ENCODE results near the gene QDPR. TPM values are rescaled to one million over a fixed set of nuclear protein-coding genes. Genes with fewer than 3 reads are reported as not detected.
"Not testable (repeated sequence)": the region's sequence is repeated elsewhere in the genome, so short reads cannot be mapped to it uniquely, and the experiment has no call there.

Gene QDPR
- total and polyA plus RNA-seq, 9 donors: 7.3 to 49.9 (median 26.1) TPM

GRCh38 chr4:17545374-17546140 is 33.7 kb upstream of the QDPR start:
- no peak overlapping the region for H3K27ac ChIP-seq
- DNase-seq: no peak
- H3K27me3 ChIP-seq: no peaks in the 10 kb centered on the region
- intact Hi-C loops (cut with DNase I): loop anchor here in 3 of 4 donors (2.0 to 10.0 kb wide), 3 partner anchors 91 to 1049 kb away; no protein-coding TSS in a partner anchor
- H3K4me3 ChIP-seq: no peak overlapping the region
- WGBS, 3 donors: 68 to 71% (median 69%) methylated on average over 11 of the region's 11 CpGs
- TF ChIP-seq POLR2A (IDR thresholded peaks at IDR 0.05): no peak
- no peak for TF ChIP-seq EP300 (IDR thresholded peaks at IDR 0.05)
- TF ChIP-seq CTCF (IDR thresholded peaks at IDR 0.05): no peak
- no peaks in the 10 kb centered on the region for H3K9me3 ChIP-seq
- no peaks in the 10 kb centered on the region for H3K4me1 ChIP-seq (ENCODE audit: insufficient read depth)
- H3K36me3 ChIP-seq: no peaks in the 10 kb centered on the region

- Histone ChIP-seq H3K4me1 (ENCODE audit: insufficient read depth) (no peaks in the 10 kb centered on the region), H3K27me3 (no peaks in the 10 kb centered on the region), H3K27ac (no peak overlapping the region), H3K9me3 (no peaks in the 10 kb centered on the region), H3K4me3 (no peak overlapping the region), H3K36me3 (no peaks in the 10 kb centered on the region)
- TF ChIP-seq EP300 (IDR thresholded peaks at IDR 0.05) (no peak), CTCF (IDR thresholded peaks at IDR 0.05) (no peak)
- intact Hi-C loops (cut with DNase I): loop anchor here in 3 of 4 donors (5.0 to 10.0 kb wide), 2 partner anchors 92 to 1050 kb away; no protein-coding TSS in a partner anchor
- WGBS, 3 donors: 53 to 87% (median 68%) methylated on average over 3 of the region's 3 CpGs
- DNase-seq: no peak
Observed at GRCh38 chr4:17544831-17545234, 32.9 kb upstream of the QDPR start.

- Histone ChIP-seq H3K9me3 (no peaks in the 10 kb centered on the region), H3K4me1 (ENCODE audit: insufficient read depth) (no peaks in the 10 kb centered on the region), H3K36me3 (no peaks in the 10 kb centered on the region), H3K4me3 (no peak overlapping the region), H3K27me3 (no peaks in the 10 kb centered on the region), H3K27ac (no peak overlapping the region)
- WGBS, 3 donors: 50 to 56% (median 52%) methylated on average over 6 of the region's 6 CpGs
- no peak for TF ChIP-seq EP300 (IDR thresholded peaks at IDR 0.05)
- no peak for TF ChIP-seq CTCF (IDR thresholded peaks at IDR 0.05)
- TF ChIP-seq POLR2A (IDR thresholded peaks at IDR 0.05): no peak
- no peak for DNase-seq
- intact Hi-C loops (cut with DNase I): loop anchor here in 2 of 4 donors (10.0 kb wide), 1 partner anchor 1051 kb away; no protein-coding TSS in a partner anchor
Observed at GRCh38 chr4:17544205-17544604, 32.3 kb upstream of the QDPR start.

- H3K4me3 ChIP-seq; DNase-seq; intact Hi-C loops (cut with DNase I); H3K9me3 ChIP-seq; H3K36me3 ChIP-seq; H3K4me1 ChIP-seq (ENCODE audit: insufficient read depth); H3K27ac ChIP-seq; H3K27me3 ChIP-seq: not testable (repeated sequence)
- 87 to 91% (median 88%) methylated on average over 6 of the region's 6 CpGs for whole genome bisulfite sequencing, 3 donors
Observed at GRCh38 chr4:17537060-17537459, 25.2 kb upstream of the QDPR start.

GRCh38 chr4:17535906-17536305 is 24.0 kb upstream of the QDPR start:
- no peak overlapping the region for H3K27ac ChIP-seq
- H3K27me3 ChIP-seq: no peaks in the 10 kb centered on the region
- no peaks in the 10 kb centered on the region for H3K9me3 ChIP-seq
- no peak for DNase-seq
- no peaks in the 10 kb centered on the region for H3K36me3 ChIP-seq
- intact Hi-C loops (cut with DNase I): no loop called here
- H3K4me1 ChIP-seq (ENCODE audit: insufficient read depth): no peaks in the 10 kb centered on the region
- H3K4me3 ChIP-seq: no peak overlapping the region
- no peak for TF ChIP-seq POLR2A (IDR thresholded peaks at IDR 0.05)
- no peak for TF ChIP-seq EP300 (IDR thresholded peaks at IDR 0.05)
- TF ChIP-seq CTCF (IDR thresholded peaks at IDR 0.05): no peak
- WGBS, 3 donors: 68 to 77% (median 73%) methylated on average over 3 of the region's 3 CpGs

Data from ovary (tissue), 9 donors.